Colonic mucosa (tissue), 4 donors: ENCODE results near the gene IL27RA. TPM values are rescaled to one million over a fixed set of nuclear protein-coding genes. Genes with fewer than 3 reads are reported as not detected.

Experiments used
- DNase-seq: peaks from one replicate; pipeline ENCODE4 v3.0.0-alpha.2; 2020
- H3K27ac ChIP-seq: fragments of 200-600 bp; one replicate; pipeline ENCODE4 v1.8.0; 2021
- H3K27me3 ChIP-seq: fragments of 200-600 bp; one replicate; pipeline ENCODE4 v1.8.0; 2021
- H3K36me3 ChIP-seq: fragments of 200-600 bp; one replicate; pipeline ENCODE4 v1.8.0; 2021
- H3K4me1 ChIP-seq: fragments of 200-600 bp; one replicate; pipeline ENCODE4 v1.8.0; 2021; ENCODE audit warnings: mild to moderate bottlenecking
- H3K4me3 ChIP-seq: fragments of 200-600 bp; one replicate; pipeline ENCODE4 v1.8.0; 2021
- H3K9ac ChIP-seq, 2 donors: one replicate each; pipeline ENCODE4 v1.7.0; 2013; ENCODE audit warnings: control low read depth in 2 of 2, low read depth in 2 of 2, low read length in 2 of 2
- H3K9me3 ChIP-seq: fragments of 200-600 bp; one replicate; pipeline ENCODE4 v1.8.0; 2021
- CTCF ChIP-seq: fragments of 200-600 bp; IDR thresholded peaks from one replicate; pipeline ENCODE4 v1.8.0; 2022; ENCODE audit warnings: antibody characterized with exemption, mild to moderate bottlenecking
- intact Hi-C: fragments of 100-400 bp; cut with DNase I; formaldehyde crosslinking; loops from one replicate; pipeline ENCODE4 v1.14.1; 2022
- total RNA-seq, 2 donors: library from RNA; stranded (reverse); fragmentation: NEBNext Ultra II Directional in 1 of 2; extraction: Animal tissue kit (Norgen Biotek cat#: 25700) in 1 of 2; gene quantifications; one replicate each; pipeline ENCODE4 v1.2.1, GENCODE V29; 2021
- donor health status: healthy.
- donor health status: DM: no; HTN: no; CAD: no.
- donor health status: DM: no; HTN: no; CAD: no.

IL27RA gene
- total RNA-seq, 2 donors from 2014 or later, result 2.5 to 3.2 TPM

- intact Hi-C loops, result no loop called here
- H3K4me1 ChIP-seq, result peaks cover 3% of the 10 kb centered on the region
- peaks cover 4% of the 10 kb centered on the region for H3K27me3 ChIP-seq
- H3K9me3 ChIP-seq, result no peaks in the 10 kb centered on the region
- H3K36me3 ChIP-seq, result no peaks in the 10 kb centered on the region
- no peak overlapping the region for H3K4me3 ChIP-seq
- no peak overlapping the region for H3K9ac ChIP-seq
- no peak for DNase-seq
- H3K27ac ChIP-seq, result no peak overlapping the region
- TF ChIP-seq CTCF, result no peak
These were observed 29.7 kb downstream of the IL27RA start for GRCh38 chr19:14061081-14061749.

GRCh38 chr19:14061751-14062557, 30.4 kb downstream of the IL27RA start, which contains the start of gene PALM3:
Gene PALM3, minus strand, starts transcription at chr19:14062076. Its CDS starts 96 bp downstream, at chr19:14061980.
- Histone ChIP-seq H3K4me3 (no peak within 1 kb of the TSS), H3K27me3 (peaks cover 4% of the 10 kb centered on the region), H3K9ac (no peak within 1 kb of the TSS), H3K4me1 (peaks cover 3% of the 10 kb centered on the region), H3K36me3 (no peaks in the 10 kb centered on the region), H3K27ac (no peak within 1 kb of the TSS), H3K9me3 (no peaks in the 10 kb centered on the region)
- TF ChIP-seq CTCF, result no peak
- no peak for DNase-seq
- intact Hi-C loops, result no loop called here

- no peak for DNase-seq
- Histone ChIP-seq H3K4me1 (peaks cover 3% of the 10 kb centered on the region), H3K9me3 (no peaks in the 10 kb centered on the region), H3K27me3 (peaks cover 4% of the 10 kb centered on the region), H3K36me3 (no peaks in the 10 kb centered on the region), H3K27ac (no peak overlapping the region), H3K9ac (no peak overlapping the region), H3K4me3 (no peak overlapping the region)
- intact Hi-C loops, result no loop called here
- no peak for TF ChIP-seq CTCF
These were observed 30.9 kb downstream of the IL27RA start for GRCh38 chr19:14062558-14062855.

- DNase-seq, result no peak
- TF ChIP-seq CTCF, result no peak
- Histone ChIP-seq H3K4me1 (no peaks in the 10 kb centered on the region), H3K9me3 (no peaks in the 10 kb centered on the region), H3K9ac (no peak overlapping the region), H3K27ac (no peak overlapping the region), H3K4me3 (no peak overlapping the region), H3K36me3 (no peaks in the 10 kb centered on the region), H3K27me3 (peaks cover 4% of the 10 kb centered on the region)
- intact Hi-C loops, result no loop called here
These were observed 31.5 kb downstream of the IL27RA start for GRCh38 chr19:14063105-14063504.

- Histone ChIP-seq H3K9ac (no peak overlapping the region), H3K27ac (no peak overlapping the region), H3K9me3 (no peaks in the 10 kb centered on the region), H3K27me3 (no peaks in the 10 kb centered on the region), H3K4me1 (no peaks in the 10 kb centered on the region), H3K4me3 (no peak overlapping the region), H3K36me3 (no peaks in the 10 kb centered on the region)
- no peak for TF ChIP-seq CTCF
- no peak for DNase-seq
- intact Hi-C loops, result no loop called here
These were observed 34.6 kb downstream of the IL27RA start for GRCh38 chr19:14066134-14066533.
